PC-9 (cell line): ENCODE results near the gene EDA. TPM values are rescaled to one million over a fixed set of nuclear protein-coding genes. Genes with fewer than 3 reads are reported as not detected.

Source experiments
- BruUV-seq: library from RNA; stranded (reverse); fragments of 400-500 nt; replicated peaks from 2 replicates; lab custom pipeline; 2021; lab: Mats Ljungman, UMichigan
- CTCF ChIA-PET: fragments of 300-600 bp; sonication (Branson Sonifier 250); formaldehyde crosslinking; loops from one replicate; lab custom pipeline; 2022; ENCODE audit warnings: antibody characterized with exemption; lab: Charles Lee
- POLR2A ChIA-PET: fragments of 300-600 bp; sonication (Branson Sonifier 250); formaldehyde crosslinking; loops from one replicate; lab custom pipeline; 2022; ENCODE audit warnings: antibody characterized with exemption; ENCODE audit not compliant: unreplicated experiment; lab: Charles Lee
- DNase-seq, 2 experiments: peaks; one replicate each; pipeline versions ENCODE4 v3.0.0 to v3.0.0-alpha.2; 2015 to 2022; ENCODE audit warnings: mixed read lengths in 1 of 2
- H2AFZ ChIP-seq: fragments of 200-600 bp; sonication (generic); 2 replicates; pipeline ENCODE4 v1.8.1; 2017; ENCODE audit warnings: antibody characterized with exemption
- H3F3A ChIP-seq: fragments of 200-600 bp; sonication (generic); 2 replicates; pipeline ENCODE4 v1.8.1; 2017; ENCODE audit warnings: antibody characterized with exemption, mild to moderate bottlenecking, low read depth; ENCODE audit not compliant: insufficient read depth
- H3K27ac ChIP-seq: fragments of 200-600 bp; sonication (generic); 2 replicates; pipeline ENCODE4 v1.6.1; 2016; ENCODE audit warnings: mixed run types
- H3K27me3 ChIP-seq: fragments of 200-600 bp; sonication (generic); 2 replicates; pipeline ENCODE4 v1.6.1; 2016; ENCODE audit warnings: low read depth, mixed run types; ENCODE audit not compliant: insufficient read depth
- H3K36me3 ChIP-seq: fragments of 200-600 bp; sonication (generic); 2 replicates; pipeline ENCODE4 v1.6.1; 2016; ENCODE audit warnings: low read depth, mixed run types
- H3K4me1 ChIP-seq: fragments of 200-600 bp; sonication (generic); replicated peaks from 2 replicates; pipeline ENCODE4 v1.6.1; 2016; ENCODE audit warnings: mixed run types; ENCODE audit not compliant: insufficient read depth
- H3K4me2 ChIP-seq: fragments of 200-600 bp; sonication (generic); 2 replicates; pipeline ENCODE4 v1.6.1; 2017; ENCODE audit warnings: mixed run types
- H3K4me3 ChIP-seq: fragments of 200-600 bp; sonication (generic); 2 replicates; pipeline ENCODE4 v1.6.1; 2016; ENCODE audit warnings: mixed run types
- H3K79me2 ChIP-seq: fragments of 200-600 bp; sonication (generic); 2 replicates; pipeline ENCODE4 v1.6.1; 2017; ENCODE audit warnings: low read depth, mixed run types
- H3K9me2 ChIP-seq: fragments of 200-600 bp; sonication (generic); 2 replicates; pipeline ENCODE4 v1.8.1; 2017; ENCODE audit warnings: mild to moderate bottlenecking; ENCODE audit not compliant: insufficient read depth
- H3K9me3 ChIP-seq: fragments of 200-600 bp; sonication (generic); 2 replicates; pipeline ENCODE4 v1.8.1; 2016; ENCODE audit warnings: low read depth; ENCODE audit not compliant: insufficient read depth
- H4K20me1 ChIP-seq: fragments of 200-600 bp; sonication (generic); 2 replicates; pipeline ENCODE4 v1.8.1; 2017; ENCODE audit not compliant: insufficient read depth
- CTCF ChIP-seq: fragments of 200-600 bp; sonication (generic); conservative IDR thresholded peaks from 2 replicates; pipeline ENCODE4 v1.6.1; 2017; ENCODE audit warnings: mixed run types, antibody characterized with exemption, mild to moderate bottlenecking, moderate library complexity
- EZH2 ChIP-seq: fragments of 200-600 bp; sonication (generic); IDR thresholded peaks from 2 replicates; pipeline ENCODE4 v1.8.0; 2017; ENCODE audit warnings: antibody characterized with exemption, low read depth
- intact Hi-C: fragments of 100-400 bp; cut with micrococcal nuclease; formaldehyde crosslinking; loops from one replicate; pipeline ENCODE4 v1.10.0; 2022; ENCODE audit not compliant: unreplicated experiment
- total RNA-seq: library from RNA; stranded (reverse); gene quantifications from 2 replicates; pipeline ENCODE4 v1.2.3, GENCODE V29; 2021

The EDA gene
- total RNA-seq, 1 experiment from 2014 or later: not detected

DNA sequence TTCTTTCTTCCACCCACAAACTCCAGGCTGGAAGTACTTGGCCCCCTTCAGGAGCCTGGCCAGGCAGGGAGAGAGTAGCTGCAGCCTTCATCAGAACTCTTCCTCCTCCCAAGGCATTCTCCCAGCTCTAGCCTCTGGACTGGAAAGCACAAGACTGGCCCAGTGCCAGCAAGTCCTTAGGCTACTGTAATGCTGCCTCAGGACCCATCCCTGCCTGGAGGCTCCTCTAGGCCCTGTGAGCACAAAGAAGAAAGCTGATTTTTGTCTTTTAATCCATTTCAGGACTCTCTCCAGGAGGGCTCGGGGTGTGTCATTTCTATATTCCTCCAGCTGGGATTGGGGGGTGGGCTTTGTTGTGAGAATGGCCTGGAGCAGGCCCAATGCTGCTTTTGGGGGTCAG is 423.0 kb downstream of the EDA start:
- intact Hi-C loops: no loop called here
- H3K4me3 ChIP-seq: no peak overlapping the region
- BruUV-seq: no TSS peak
- H3K36me3 ChIP-seq: no peaks in the 10 kb centered on the region
- H3K4me1 ChIP-seq: no peaks in the 10 kb centered on the region
- no peak for TF ChIP-seq EZH2
- no peak for TF ChIP-seq CTCF
- no peaks in the 10 kb centered on the region for H3K27me3 ChIP-seq
- no peaks in the 10 kb centered on the region for H3K9me3 ChIP-seq
- ChIA-PET POLR2A (no interaction called here), CTCF (interaction anchor here (0.6 kb wide), 1 partner anchor 189 kb away, joined by 3 read pairs; no protein-coding TSS in a partner anchor)
- H3K4me2 ChIP-seq: no peak overlapping the region
- H2AFZ ChIP-seq: no peak overlapping the region
- no peaks in the 10 kb centered on the region for H4K20me1 ChIP-seq
- no peaks in the 10 kb centered on the region for H3K9me2 ChIP-seq
- no peak for DNase-seq
- H3F3A ChIP-seq: no peaks in the 10 kb centered on the region
- no peaks in the 10 kb centered on the region for H3K79me2 ChIP-seq
- no peak overlapping the region for H3K27ac ChIP-seq

GRCh38 chrX:70039758-70040157 is 423.8 kb downstream of the EDA start:
- Histone ChIP-seq H3F3A (no peaks in the 10 kb centered on the region), H3K4me3 (no peak overlapping the region), H3K27ac (no peak overlapping the region), H3K9me3 (no peaks in the 10 kb centered on the region), H3K79me2 (no peaks in the 10 kb centered on the region), H3K4me2 (no peak overlapping the region), H4K20me1 (no peaks in the 10 kb centered on the region), H3K9me2 (no peaks in the 10 kb centered on the region), H3K36me3 (no peaks in the 10 kb centered on the region), H2AFZ (no peak overlapping the region), H3K4me1 (no peaks in the 10 kb centered on the region), H3K27me3 (no peaks in the 10 kb centered on the region)
- TF ChIP-seq EZH2: no peak
- TF ChIP-seq CTCF: no peak
- POLR2A ChIA-PET: no interaction called here
- CTCF ChIA-PET: interaction anchor here (0.6 kb wide), 1 partner anchor 190 kb away, joined by 3 read pairs; no protein-coding TSS in a partner anchor
- intact Hi-C loops: no loop called here
- BruUV-seq: no TSS peak
- no peak for DNase-seq

DNA sequence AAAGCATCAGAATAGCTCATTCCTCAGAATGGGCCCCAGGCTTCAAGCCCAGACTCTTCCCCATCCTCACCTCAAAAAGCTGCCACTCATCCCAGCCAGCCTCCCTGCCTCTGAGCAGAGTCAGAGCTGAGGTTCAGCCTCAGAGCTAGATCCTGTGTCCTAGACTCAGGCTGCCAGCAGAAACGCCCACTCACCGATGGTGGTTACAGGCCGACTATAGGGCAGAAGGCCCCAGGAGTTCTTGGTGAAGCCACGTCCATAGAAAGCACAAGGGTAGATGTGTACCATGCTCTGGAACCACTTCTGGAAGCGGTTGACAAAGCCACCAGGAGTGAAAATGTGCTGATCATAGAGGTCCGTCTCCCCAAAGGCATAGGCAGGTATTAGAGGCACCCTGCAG is 426.1 kb downstream of the EDA start:
- no peaks in the 10 kb centered on the region for H3K27me3 ChIP-seq
- BruUV-seq: no TSS peak
- POLR2A ChIA-PET: no interaction called here

More for the DNA sequence above, 426.1 kb downstream of the EDA start:
- H3K4me3 ChIP-seq: no peak overlapping the region
- no peaks in the 10 kb centered on the region for H3K9me2 ChIP-seq
- H3K27ac ChIP-seq: no peak overlapping the region
- no peak overlapping the region for H2AFZ ChIP-seq
- no peaks in the 10 kb centered on the region for H3K4me1 ChIP-seq
- no peaks in the 10 kb centered on the region for H3K36me3 ChIP-seq
- CTCF ChIA-PET: no interaction called here
- no peaks in the 10 kb centered on the region for H4K20me1 ChIP-seq
- H3K9me3 ChIP-seq: no peaks in the 10 kb centered on the region
- H3K4me2 ChIP-seq: no peak overlapping the region
- intact Hi-C loops: no loop called here
- TF ChIP-seq CTCF: no peak
- no peak for TF ChIP-seq EZH2
- no peak for DNase-seq
- no peaks in the 10 kb centered on the region for H3F3A ChIP-seq
- H3K79me2 ChIP-seq: no peaks in the 10 kb centered on the region
